ENCODE data around the gene TNK2.

GRCh38 chr3:195870442-195870841 lies 37.9 kb downstream of the TNK2 start:
- TF ChIP-seq CTCF (IDR thresholded peaks at IDR 0.05) (no peak), POLR2A (IDR thresholded peaks at IDR 0.05) (no peak)

All from thyroid gland (tissue), 4 donors.